HFFc6 (cell line): ENCODE measurements around the gene EDN2. TPM values are rescaled to one million over a fixed set of nuclear protein-coding genes. Genes with fewer than 3 reads are reported as not detected.

Experiments
- DNase-seq: peaks from one replicate; pipeline ENCODE4 v3.0.0-alpha.2; 2018
- H3K27ac Mint-ChIP-seq: 2 replicates; pipeline ENCODE4 v1.8.0; 2020; ENCODE audit warnings: mild to moderate bottlenecking, mixed read lengths
- H3K27me3 Mint-ChIP-seq: 2 replicates; pipeline ENCODE4 v1.8.0; 2021; ENCODE audit warnings: mild to moderate bottlenecking, moderate library complexity, mixed read lengths; ENCODE audit not compliant: insufficient read depth
- H3K36me3 Mint-ChIP-seq: 2 replicates; pipeline ENCODE4 v1.8.0; 2021; ENCODE audit warnings: low read depth, mixed read lengths
- H3K4me1 Mint-ChIP-seq: 2 replicates; pipeline ENCODE4 v1.8.0; 2020; ENCODE audit warnings: low read depth, mixed read lengths
- H3K4me3 Mint-ChIP-seq: 2 replicates; pipeline ENCODE4 v1.8.0; 2020; ENCODE audit warnings: mild to moderate bottlenecking, moderate library complexity, mixed read lengths
- H3K9me3 Mint-ChIP-seq: 2 replicates; pipeline ENCODE4 v1.8.0; 2020; ENCODE audit warnings: mild to moderate bottlenecking, mixed read lengths
- total RNA-seq, 6 experiments: library from RNA; stranded (reverse); fragmentation: NEBNext Ultra II Directional; extraction: Animal tissue kit (Norgen Biotek cat#: 25700); gene quantifications; 2 replicates in 1 of 6; 3 replicates in 5 of 6; pipeline ENCODE4 v1.2.3, GENCODE V29; 2021
- TF ChIP-seq, protein P1 (sequence below): fragments of 200-600 bp; sonication (generic); IDR thresholded peaks from 2 replicates; pipeline ENCODE4 v1.5.0; 2021; ENCODE audit warnings: antibody characterized with exemption, mild to moderate bottlenecking

The EDN2 gene
- total RNA-seq, 6 experiments from 2014 or later = not detected

DNA sequence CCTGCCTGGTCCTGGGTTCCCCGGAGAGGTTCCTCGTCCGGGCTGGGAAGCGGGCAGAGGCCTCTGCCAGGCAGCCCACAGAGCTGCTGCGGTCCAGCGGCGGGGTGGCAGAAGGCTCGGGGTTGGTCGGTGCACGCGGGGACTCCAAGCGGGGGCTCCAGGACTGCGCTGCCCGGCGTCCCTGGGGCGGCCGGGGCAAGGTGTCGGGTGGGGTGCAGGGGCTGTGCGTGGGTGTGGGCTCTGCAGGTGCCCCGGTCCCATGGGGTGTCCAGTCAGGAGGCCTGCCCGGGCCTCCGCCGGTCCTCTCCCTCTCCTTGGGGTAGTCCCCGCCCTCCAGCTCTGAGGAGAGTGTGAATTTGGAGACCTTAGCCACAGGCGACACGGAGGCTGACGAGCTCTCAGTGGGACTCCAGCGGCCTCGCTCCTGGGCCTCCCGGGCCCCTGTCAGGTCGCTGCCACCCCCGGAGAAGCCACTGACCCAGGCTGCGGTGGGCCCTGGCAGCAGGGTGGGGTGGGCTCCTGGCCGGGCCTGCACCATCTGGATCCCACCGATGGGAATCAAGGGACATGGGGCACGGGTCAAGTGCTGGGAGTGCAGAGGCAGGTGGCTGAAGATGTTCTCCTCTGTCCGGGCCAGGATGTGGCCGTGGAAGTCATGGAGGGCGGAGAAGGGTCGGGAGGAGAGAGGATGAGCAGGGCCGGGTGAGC lies 26.2 kb upstream of the EDN2 start:
- TF ChIP-seq, protein P1, sequence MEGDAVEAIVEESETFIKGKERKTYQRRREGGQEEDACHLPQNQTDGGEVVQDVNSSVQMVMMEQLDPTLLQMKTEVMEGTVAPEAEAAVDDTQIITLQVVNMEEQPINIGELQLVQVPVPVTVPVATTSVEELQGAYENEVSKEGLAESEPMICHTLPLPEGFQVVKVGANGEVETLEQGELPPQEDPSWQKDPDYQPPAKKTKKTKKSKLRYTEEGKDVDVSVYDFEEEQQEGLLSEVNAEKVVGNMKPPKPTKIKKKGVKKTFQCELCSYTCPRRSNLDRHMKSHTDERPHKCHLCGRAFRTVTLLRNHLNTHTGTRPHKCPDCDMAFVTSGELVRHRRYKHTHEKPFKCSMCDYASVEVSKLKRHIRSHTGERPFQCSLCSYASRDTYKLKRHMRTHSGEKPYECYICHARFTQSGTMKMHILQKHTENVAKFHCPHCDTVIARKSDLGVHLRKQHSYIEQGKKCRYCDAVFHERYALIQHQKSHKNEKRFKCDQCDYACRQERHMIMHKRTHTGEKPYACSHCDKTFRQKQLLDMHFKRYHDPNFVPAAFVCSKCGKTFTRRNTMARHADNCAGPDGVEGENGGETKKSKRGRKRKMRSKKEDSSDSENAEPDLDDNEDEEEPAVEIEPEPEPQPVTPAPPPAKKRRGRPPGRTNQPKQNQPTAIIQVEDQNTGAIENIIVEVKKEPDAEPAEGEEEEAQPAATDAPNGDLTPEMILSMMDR = no peak
- peaks cover 9% of the 10 kb centered on the region; the same call in 1 of the 2 replicates for H3K4me1 Mint-ChIP-seq
- no peak overlapping the region for H3K4me3 Mint-ChIP-seq
- no peak for DNase-seq
- no peak overlapping the region for H3K27ac Mint-ChIP-seq
- no peaks in the 10 kb centered on the region for H3K9me3 Mint-ChIP-seq
- H3K27me3 Mint-ChIP-seq = peaks cover 1% of the 10 kb centered on the region
- peaks cover 9% of the 10 kb centered on the region; the same call in 1 of the 2 replicates for H3K36me3 Mint-ChIP-seq

DNA sequence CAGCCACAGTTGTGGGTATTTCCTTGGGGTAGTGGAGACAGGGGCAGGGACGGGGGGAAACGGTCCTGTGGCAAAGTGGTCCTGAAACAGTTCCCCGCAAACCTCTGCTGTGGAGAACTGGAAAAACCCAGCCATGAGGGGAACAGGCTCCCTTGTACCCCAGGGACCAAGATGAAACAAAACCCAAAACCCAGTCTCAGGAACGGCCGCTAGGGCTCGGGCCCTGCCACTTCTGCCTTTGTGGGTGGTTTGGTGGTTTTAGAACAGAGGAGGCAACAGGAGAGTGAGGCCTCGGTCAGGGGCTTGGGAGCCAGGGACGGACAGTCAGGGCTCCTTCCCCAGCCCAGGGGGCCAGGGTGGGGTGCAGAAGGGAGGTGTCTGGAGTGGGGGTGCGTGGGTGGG lies 24.8 kb upstream of the EDN2 start:
- Mint-ChIP-seq H3K27ac (no peak overlapping the region), H3K27me3 (peaks cover 1% of the 10 kb centered on the region), H3K4me3 (no peak overlapping the region), H3K36me3 (peaks cover 9% of the 10 kb centered on the region; the same call in 1 of the 2 replicates), H3K4me1 (peaks cover 11% of the 10 kb centered on the region), H3K9me3 (no peaks in the 10 kb centered on the region)
- TF ChIP-seq, protein P1 = no peak
- no peak for DNase-seq

DNA sequence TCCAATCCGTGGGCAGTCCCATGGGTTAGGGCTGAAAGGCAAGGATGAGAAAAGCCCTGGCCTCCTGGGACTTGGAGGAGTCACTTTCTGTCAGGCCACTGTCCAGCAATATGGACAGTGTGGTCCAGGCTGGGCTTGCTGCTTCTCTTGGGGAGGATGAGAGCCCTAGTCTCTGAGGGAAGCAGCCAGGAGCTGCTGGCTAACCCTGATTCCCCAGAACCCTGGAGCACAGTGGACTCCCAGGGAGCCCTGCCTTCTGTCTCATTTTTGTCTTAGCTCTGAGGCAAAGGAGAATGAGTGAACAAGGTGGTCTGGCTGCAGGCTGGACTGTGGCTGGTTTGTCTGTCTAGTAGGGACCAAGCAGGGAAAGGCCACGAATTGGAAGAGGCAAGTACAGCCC lies 23.8 kb upstream of the EDN2 start:
- Mint-ChIP-seq H3K27me3 (peaks cover 1% of the 10 kb centered on the region), H3K4me1 (peaks cover 21% of the 10 kb centered on the region), H3K9me3 (no peaks in the 10 kb centered on the region), H3K27ac (no peak overlapping the region), H3K36me3 (peaks cover 9% of the 10 kb centered on the region; the same call in 1 of the 2 replicates), H3K4me3 (no peak overlapping the region)
- TF ChIP-seq, protein P1 = no peak
- DNase-seq = no peak

DNA sequence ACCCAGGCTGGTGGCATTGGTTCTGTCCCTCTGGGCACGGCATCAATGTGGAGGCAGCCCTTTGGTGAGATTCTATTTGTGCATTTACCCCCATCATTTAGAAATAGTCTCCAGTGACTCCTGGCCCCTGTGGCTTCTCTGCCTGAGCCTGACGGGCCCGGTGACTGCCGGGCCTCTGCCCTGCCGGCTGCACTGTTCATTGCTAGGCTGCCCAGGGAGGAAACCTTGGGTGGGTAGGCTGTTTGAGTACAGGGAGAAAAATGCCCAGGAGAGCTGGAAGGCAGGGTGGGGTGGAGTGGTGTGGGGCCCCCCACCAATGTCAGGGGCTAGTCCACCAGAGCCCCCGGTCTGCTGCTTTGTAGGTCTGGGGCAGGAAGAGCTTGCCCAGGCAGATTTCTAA lies 23.4 kb upstream of the EDN2 start:
- Mint-ChIP-seq H3K4me3 (no peak overlapping the region), H3K9me3 (no peaks in the 10 kb centered on the region)

DNA sequence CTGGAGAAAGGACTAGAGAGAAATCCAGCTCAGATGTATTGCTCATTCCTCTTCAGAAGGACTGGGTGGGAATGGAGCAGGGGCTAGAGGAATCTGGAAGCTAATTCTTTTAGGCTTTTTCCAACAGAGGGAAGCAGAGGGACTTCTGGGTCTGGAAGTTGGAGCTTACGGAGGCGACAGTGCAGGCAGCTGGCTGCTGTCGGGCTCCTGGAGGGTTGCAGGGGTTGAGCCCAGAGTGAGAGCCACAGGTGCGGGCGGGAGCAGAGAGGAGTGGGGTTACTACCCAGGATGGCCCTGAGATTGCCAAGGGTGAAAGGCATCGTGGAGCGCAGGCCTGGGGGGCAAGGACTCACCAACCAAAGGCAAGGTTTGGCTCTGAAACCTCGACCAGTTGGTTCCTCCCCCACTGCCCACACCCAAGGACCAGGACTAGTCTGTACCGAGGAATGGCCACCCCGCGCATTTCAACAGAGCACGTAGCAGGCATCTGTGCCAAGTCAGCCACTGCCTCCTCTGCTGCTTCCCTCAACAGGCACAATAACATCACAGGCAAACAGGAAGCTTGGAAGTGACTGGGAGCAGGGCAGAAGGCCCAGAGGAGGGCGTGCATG lies 22.7 kb upstream of the EDN2 start:
- no peaks in the 10 kb centered on the region for H3K9me3 Mint-ChIP-seq
- H3K4me3 Mint-ChIP-seq = no peak overlapping the region
- H3K27ac Mint-ChIP-seq = no peak overlapping the region
- TF ChIP-seq, protein P1 = no peak
- H3K27me3 Mint-ChIP-seq = peaks cover 1% of the 10 kb centered on the region
- no peak for DNase-seq
- H3K4me1 Mint-ChIP-seq = peaks cover 23% of the 10 kb centered on the region
- H3K36me3 Mint-ChIP-seq = peaks cover 6% of the 10 kb centered on the region; the same call in 1 of the 2 replicates

More for the DNA sequence above, 23.4 kb upstream of the EDN2 start:
- no peak for DNase-seq
- Mint-ChIP-seq H3K27me3 (peaks cover 1% of the 10 kb centered on the region), H3K4me1 (peaks cover 23% of the 10 kb centered on the region), H3K27ac (no peak overlapping the region), H3K36me3 (peaks cover 9% of the 10 kb centered on the region; the same call in 1 of the 2 replicates)
- TF ChIP-seq, protein P1 = no peak
